ENCODE measurements around the gene FOXP1. TPM values are rescaled to one million over a fixed set of nuclear protein-coding genes. Genes with fewer than 3 reads are reported as not detected.

Gene FOXP1
- polyA plus RNA-seq, 1 donor (not counting 4 experiments of a cell fraction or from before 2014, with no cell fraction given): 14.6 TPM

DNA sequence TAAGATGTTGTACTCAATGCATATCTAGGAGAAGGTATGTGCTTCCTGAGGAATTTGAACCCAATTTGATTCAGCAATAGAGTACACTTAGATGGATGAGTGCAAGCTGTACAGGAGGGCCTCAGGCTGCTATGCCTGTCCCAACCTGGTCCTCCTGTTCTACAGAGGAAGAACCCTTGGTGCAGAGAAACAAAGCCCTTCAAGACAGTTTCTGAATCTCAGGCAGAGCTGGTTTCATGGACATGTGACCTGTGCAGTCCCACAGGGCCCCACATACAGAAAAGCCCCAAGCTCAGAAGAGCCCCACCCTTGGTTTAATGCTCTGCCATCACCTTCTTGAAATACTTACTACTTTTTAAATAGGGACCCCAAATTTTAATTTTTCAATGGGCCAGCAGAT is 15.3 kb downstream of the FOXP1 start:
- dilution Hi-C loops (cut with MboI; ENCODE audit: extremely low pct_ligation_motif_present, low sequenced_read_pairs): no loop called here
- no peaks in the 10 kb centered on the region for H3K9me3 ChIP-seq (ENCODE audit: control insufficient read depth, low read depth, low read length)
- H3K4me3 ChIP-seq (ENCODE audit: control insufficient read depth in 2 of 3, extremely low read depth in 1 of 3, insufficient read depth in 2 of 3, low read depth in 1 of 3, low read length in 3 of 3): no peak overlapping the region
- no peak for DNase-seq (ENCODE audit: low read depth, low spot score)
- no peaks in the 10 kb centered on the region for H3K36me3 ChIP-seq (ENCODE audit: control insufficient read depth in 2 of 2, extremely low read depth in 1 of 2, insufficient read depth in 2 of 2, low read length in 2 of 2)
- H3K4me2 ChIP-seq (ENCODE audit: control insufficient read depth, extremely low read depth, insufficient read depth, low read depth, low read length): no peak overlapping the region
- no peaks in the 10 kb centered on the region for H4K20me1 ChIP-seq (ENCODE audit: control insufficient read depth, extremely low read depth, insufficient read depth, low read length)
- H3K9ac ChIP-seq (ENCODE audit: control insufficient read depth, extremely low read depth, insufficient read depth, low read length): no peak overlapping the region
- H3K9me1 ChIP-seq (ENCODE audit: control insufficient read depth, extremely low read depth, insufficient read depth, low read length): no peaks in the 10 kb centered on the region
- peak; percentile 69 for FAIRE-seq
- no peaks in the 10 kb centered on the region for H3K27me3 ChIP-seq (ENCODE audit: control insufficient read depth, extremely low read depth, insufficient read depth, low read length)
- H3K79me2 ChIP-seq (ENCODE audit: control insufficient read depth, insufficient read depth, low read length): no peaks in the 10 kb centered on the region
- H3K27ac ChIP-seq (ENCODE audit: control insufficient read depth, insufficient read depth, low read length): no peak overlapping the region
- H3K4me1 ChIP-seq (ENCODE audit: control insufficient read depth, extremely low read depth, insufficient read depth, low read length): peaks cover 15% of the 10 kb centered on the region
- TF ChIP-seq CTCF (optimal IDR thresholded peaks at IDR 0.05 in 1 of 3, IDR thresholded peaks at IDR 0.05 in 1 of 3, conservative IDR thresholded peaks at IDR 0.05 in 1 of 3; ENCODE audit: extremely low read depth in 1 of 3, insufficient read depth in 2 of 3, low read length in 3 of 3): no peak
- no peak for TF ChIP-seq EZH2 (IDR thresholded peaks at IDR 0.05; ENCODE audit: low read length)
- no peak overlapping the region for H2AFZ ChIP-seq (ENCODE audit: control insufficient read depth, low read length)

- no peaks in the 10 kb centered on the region for H3K9me1 ChIP-seq (ENCODE audit: control insufficient read depth, extremely low read depth, insufficient read depth, low read length)
- H3K27ac ChIP-seq (ENCODE audit: control insufficient read depth, insufficient read depth, low read length): no peak overlapping the region
- H3K9ac ChIP-seq (ENCODE audit: control insufficient read depth, extremely low read depth, insufficient read depth, low read length): no peak overlapping the region
- TF ChIP-seq EZH2 (IDR thresholded peaks at IDR 0.05; ENCODE audit: low read length): no peak
- TF ChIP-seq CTCF (optimal IDR thresholded peaks at IDR 0.05 in 1 of 3, IDR thresholded peaks at IDR 0.05 in 1 of 3, conservative IDR thresholded peaks at IDR 0.05 in 1 of 3; ENCODE audit: extremely low read depth in 1 of 3, insufficient read depth in 2 of 3, low read length in 3 of 3): no peak
- no peaks in the 10 kb centered on the region for H3K79me2 ChIP-seq (ENCODE audit: control insufficient read depth, insufficient read depth, low read length)
- dilution Hi-C loops (cut with MboI; ENCODE audit: extremely low pct_ligation_motif_present, low sequenced_read_pairs): no loop called here
- H3K27me3 ChIP-seq (ENCODE audit: control insufficient read depth, extremely low read depth, insufficient read depth, low read length): no peaks in the 10 kb centered on the region
- no peaks in the 10 kb centered on the region for H3K36me3 ChIP-seq (ENCODE audit: control insufficient read depth in 2 of 2, extremely low read depth in 1 of 2, insufficient read depth in 2 of 2, low read length in 2 of 2)
- H3K4me2 ChIP-seq (ENCODE audit: control insufficient read depth, extremely low read depth, insufficient read depth, low read depth, low read length): no peak overlapping the region
- no peaks in the 10 kb centered on the region for H4K20me1 ChIP-seq (ENCODE audit: control insufficient read depth, extremely low read depth, insufficient read depth, low read length)
- H3K9me3 ChIP-seq (ENCODE audit: control insufficient read depth, low read depth, low read length): no peaks in the 10 kb centered on the region
- peaks cover 20% of the 10 kb centered on the region for H3K4me1 ChIP-seq (ENCODE audit: control insufficient read depth, extremely low read depth, insufficient read depth, low read length)
- FAIRE-seq (no peak), DNase-seq (ENCODE audit: low read depth, low spot score) (no peak)
- no peak overlapping the region for H2AFZ ChIP-seq (ENCODE audit: control insufficient read depth, low read length)
- no peak overlapping the region for H3K4me3 ChIP-seq (ENCODE audit: control insufficient read depth in 2 of 3, extremely low read depth in 1 of 3, insufficient read depth in 2 of 3, low read depth in 1 of 3, low read length in 3 of 3)
Observed at GRCh38 chr3:71566776-71567175, 16.8 kb downstream of the FOXP1 start.

All from keratinocyte (primary cell).